Vagina (tissue), 2 donors: ENCODE measurements around the gene MT1M. TPM values are rescaled to one million over a fixed set of nuclear protein-coding genes. Genes with fewer than 3 reads are reported as not detected.

ENCODE experiments used
- DNase-seq, 2 donors: peaks; one replicate each; pipeline ENCODE4 v3.0.0-alpha.2; 2017; ENCODE audit errors: extremely low spot score in 2 of 2
- H3K27ac ChIP-seq: fragments of 200-600 bp; sonication (generic); one replicate; pipeline ENCODE4 v1.5.1; 2019
- H3K27me3 ChIP-seq: fragments of 200-600 bp; sonication (generic); one replicate; pipeline ENCODE4 v1.5.1; 2019
- H3K36me3 ChIP-seq, 2 donors: fragments of 200-600 bp; sonication (generic); one replicate each; pipeline ENCODE4 v1.5.1; 2017 to 2019
- H3K4me1 ChIP-seq: fragments of 200-600 bp; sonication (generic); one replicate; pipeline ENCODE4 v1.5.1; 2019
- H3K4me3 ChIP-seq, 2 donors: fragments of 200-600 bp; sonication (generic); 1 replicate in 1 of 2; 2 replicates in 1 of 2; pipeline ENCODE4 v1.5.1; 2016 to 2019
- H3K9me3 ChIP-seq: fragments of 200-600 bp; sonication (generic); one replicate; pipeline ENCODE4 v1.5.1; 2019
- POLR2A ChIP-seq, 2 donors: fragments of 450-650 bp; IDR thresholded peaks; one replicate each; pipeline ENCODE4 v1.6.1; 2017; ENCODE audit warnings: antibody characterized with exemption in 2 of 2, mild to moderate bottlenecking in 2 of 2, moderate library complexity in 2 of 2
- POLR2AphosphoS5 ChIP-seq, 2 donors: sonication (generic); formaldehyde crosslinking; IDR thresholded peaks; one replicate each; pipeline ENCODE4 v1.9.0; 2017; ENCODE audit warnings: antibody characterized with exemption in 2 of 2, mild to moderate bottlenecking in 2 of 2, low read depth in 1 of 2; ENCODE audit not compliant: insufficient read depth in 1 of 2
- intact Hi-C: fragments of 100-400 bp; cut with DNase I; formaldehyde crosslinking; loops from one replicate; pipeline ENCODE4 v1.15.1; 2023
- total RNA-seq: library from RNA; depleted of rRNA; stranded (reverse); fragments of >200 nt; gene quantifications from one replicate; pipeline ENCODE4 v1.2.3, GENCODE V29; 2016
- TF ChIP-seq, protein P1 (sequence below), 3 experiments: fragments of 450-650 bp in 2 of 3; fragments of 200-600 bp in 1 of 3; sonication (generic) in 1 of 3; IDR thresholded peaks; one replicate each; pipeline ENCODE4 v1.5.1; 2017 to 2019; ENCODE audit warnings: antibody characterized with exemption in 3 of 3, mild to moderate bottlenecking in 2 of 3, moderate library complexity in 2 of 3

Gene MT1M
- total RNA-seq, 1 donor from 2014 or later: 63.3 TPM

DNA sequence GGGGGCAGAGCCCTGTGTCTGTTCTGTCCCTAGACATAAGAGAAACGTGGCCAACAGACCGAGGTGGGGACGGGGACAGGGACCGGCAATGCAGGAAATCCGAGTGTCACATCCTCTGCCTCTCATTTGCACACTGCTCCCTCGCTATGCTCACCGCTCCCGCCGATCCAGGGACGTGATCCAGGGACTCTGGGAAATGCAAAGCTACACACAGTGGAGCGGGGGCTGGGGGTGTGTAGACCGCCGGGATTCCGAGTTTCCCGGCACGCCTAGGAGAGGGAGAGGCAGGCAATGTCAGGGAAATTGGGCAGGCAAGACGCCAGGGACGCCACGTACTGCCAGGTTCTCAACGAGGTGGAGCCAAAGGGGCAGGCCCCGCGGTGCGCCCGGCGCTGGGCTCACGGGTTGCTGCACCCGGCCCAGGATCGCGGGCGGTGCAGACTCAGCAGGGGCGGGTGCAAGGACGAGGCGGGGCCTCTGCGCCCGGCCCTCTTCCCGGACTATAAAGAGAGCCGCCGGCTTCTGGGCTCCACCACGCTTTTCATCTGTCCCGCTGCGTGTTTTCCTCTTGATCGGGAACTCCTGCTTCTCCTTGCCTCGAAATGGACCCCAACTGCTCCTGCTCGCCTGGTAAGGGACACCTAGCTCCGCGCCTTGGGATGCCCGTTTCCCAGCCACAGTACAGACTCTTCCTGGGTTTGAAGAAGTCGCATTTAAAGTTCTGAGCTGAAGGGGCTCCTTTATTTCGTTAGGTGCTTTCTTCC is 49.7 kb downstream of the MT1M start, which contains the start of gene MT1X:
Gene MT1X (plus strand): TSS at position 532 of the 764 bp plus-strand sequence. CDS start 71 bp downstream, at position 603.
- peak in 1 of 2 donors; percentile 98 for DNase-seq
- H3K36me3 ChIP-seq: no peaks in the 10 kb centered on the region
- H3K4me1 ChIP-seq: peaks cover 24% of the 10 kb centered on the region
- peak within 1 kb of the TSS; percentile 80 for H3K27ac ChIP-seq
- TF ChIP-seq POLR2A (IDR thresholded peaks at IDR 0.05): peak in 1 of 2 donors; percentile 96
- peak; percentile 79 to 98 for TF ChIP-seq POLR2AphosphoS5 (IDR thresholded peaks at IDR 0.05; ENCODE audit: insufficient read depth in 1 of 2, low read depth in 1 of 2)
- TF ChIP-seq, protein P1, sequence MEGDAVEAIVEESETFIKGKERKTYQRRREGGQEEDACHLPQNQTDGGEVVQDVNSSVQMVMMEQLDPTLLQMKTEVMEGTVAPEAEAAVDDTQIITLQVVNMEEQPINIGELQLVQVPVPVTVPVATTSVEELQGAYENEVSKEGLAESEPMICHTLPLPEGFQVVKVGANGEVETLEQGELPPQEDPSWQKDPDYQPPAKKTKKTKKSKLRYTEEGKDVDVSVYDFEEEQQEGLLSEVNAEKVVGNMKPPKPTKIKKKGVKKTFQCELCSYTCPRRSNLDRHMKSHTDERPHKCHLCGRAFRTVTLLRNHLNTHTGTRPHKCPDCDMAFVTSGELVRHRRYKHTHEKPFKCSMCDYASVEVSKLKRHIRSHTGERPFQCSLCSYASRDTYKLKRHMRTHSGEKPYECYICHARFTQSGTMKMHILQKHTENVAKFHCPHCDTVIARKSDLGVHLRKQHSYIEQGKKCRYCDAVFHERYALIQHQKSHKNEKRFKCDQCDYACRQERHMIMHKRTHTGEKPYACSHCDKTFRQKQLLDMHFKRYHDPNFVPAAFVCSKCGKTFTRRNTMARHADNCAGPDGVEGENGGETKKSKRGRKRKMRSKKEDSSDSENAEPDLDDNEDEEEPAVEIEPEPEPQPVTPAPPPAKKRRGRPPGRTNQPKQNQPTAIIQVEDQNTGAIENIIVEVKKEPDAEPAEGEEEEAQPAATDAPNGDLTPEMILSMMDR (IDR thresholded peaks at IDR 0.05): no peak
- H3K4me3 ChIP-seq: peak within 1 kb of the TSS; percentile 59 to 75
- intact Hi-C loops: loop anchor here (2.0 to 5.0 kb wide), 2 partner anchors 55 to 75 kb away; partner anchors contain the start of gene MT1E
- H3K9me3 ChIP-seq: no peaks in the 10 kb centered on the region
- H3K27me3 ChIP-seq: no peaks in the 10 kb centered on the region

DNA sequence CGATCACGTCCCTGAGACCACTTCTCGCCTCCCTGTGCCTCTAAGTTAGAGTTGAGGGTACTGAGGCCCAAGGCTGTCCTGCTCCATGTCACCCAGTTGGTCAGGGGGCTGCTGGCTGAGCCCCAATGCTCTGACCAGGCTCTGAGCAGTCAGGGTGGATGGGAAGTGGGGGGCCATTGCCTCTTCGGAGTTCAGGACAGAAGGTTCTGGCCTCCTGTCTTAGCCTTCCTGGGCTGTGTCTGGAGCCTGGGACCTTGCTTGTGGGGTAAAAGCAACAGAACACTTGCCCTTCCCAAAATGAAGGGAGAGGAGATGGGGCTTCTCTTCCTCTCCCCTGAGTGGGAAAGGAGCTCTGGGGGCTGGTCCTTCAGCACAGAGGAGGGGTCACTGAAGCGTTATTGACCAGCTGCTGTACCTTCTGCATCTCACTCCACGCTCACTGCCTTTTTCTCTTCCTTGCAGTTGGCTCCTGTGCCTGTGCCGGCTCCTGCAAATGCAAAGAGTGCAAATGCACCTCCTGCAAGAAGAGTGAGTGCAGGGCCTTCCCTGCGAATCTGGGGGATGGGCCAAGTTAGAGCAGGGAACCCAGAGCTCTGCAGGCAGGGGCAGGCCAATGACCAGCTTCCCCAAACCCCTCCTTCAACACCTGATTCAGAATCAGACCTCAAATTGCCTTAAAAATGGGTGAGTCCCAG is 50.4 kb downstream of the MT1M start:
- DNase-seq: no peak
- H3K27me3 ChIP-seq: no peaks in the 10 kb centered on the region
- TF ChIP-seq POLR2A (IDR thresholded peaks at IDR 0.05): no peak
- TF ChIP-seq POLR2AphosphoS5 (IDR thresholded peaks at IDR 0.05; ENCODE audit: insufficient read depth in 1 of 2, low read depth in 1 of 2): no peak
- TF ChIP-seq, protein P1 (IDR thresholded peaks at IDR 0.05): no peak
- H3K4me1 ChIP-seq: peaks cover 24% of the 10 kb centered on the region
- peak overlapping the region; percentile 80 for H3K27ac ChIP-seq
- H3K4me3 ChIP-seq: peak overlapping the region; percentile 59 to 75
- intact Hi-C loops: loop anchor here (2.0 to 5.0 kb wide), 2 partner anchors 56 to 76 kb away; partner anchors contain the start of gene MT1E
- H3K36me3 ChIP-seq: no peaks in the 10 kb centered on the region
- H3K9me3 ChIP-seq: no peaks in the 10 kb centered on the region

Other genes with a start within 250 kb of the MT1M start
- 132 TPM for gene AMFR, start 207.1 kb upstream of the MT1M start, total RNA-seq
- 38.1 TPM for gene NUDT21, start 181.3 kb upstream of the MT1M start, total RNA-seq
- 14.5 TPM for gene OGFOD1, start 181.1 kb upstream of the MT1M start, total RNA-seq
- gene BBS2, start 112.6 kb upstream of the MT1M start, total RNA-seq: 89.9 TPM
- 25.8 TPM for gene MT4, start 67.6 kb upstream of the MT1M start, total RNA-seq
- 12.8 TPM for gene MT3, start 43.1 kb upstream of the MT1M start, total RNA-seq
- gene MT2A, start 24.1 kb upstream of the MT1M start, total RNA-seq: 661 TPM
- 564 TPM for gene MT1E, start 6.9 kb upstream of the MT1M start, total RNA-seq
- 110 TPM for gene MT1A, start 6.0 kb downstream of the MT1M start, total RNA-seq
- gene MT1B, start 19.2 kb downstream of the MT1M start, total RNA-seq: not detected
- 16.0 TPM for gene MT1F, start 25.3 kb downstream of the MT1M start, total RNA-seq
- gene MT1G, start 35.4 kb downstream of the MT1M start, total RNA-seq: not detected
- not detected for gene MT1H, start 37.2 kb downstream of the MT1M start, total RNA-seq
- 3,049 TPM for gene MT1X, start 49.8 kb downstream of the MT1M start, total RNA-seq
- 43.7 TPM for gene NUP93, start 97.5 kb downstream of the MT1M start, total RNA-seq
- gene SLC12A3, start 232.5 kb downstream of the MT1M start, total RNA-seq: not detected